ENCODE data around the gene CYFIP1. TPM values are rescaled to one million over a fixed set of nuclear protein-coding genes. Genes with fewer than 3 reads are reported as not detected.

The CYFIP1 gene
- total and polyA plus RNA-seq, 3 donors from 2014 or later: 50.9 to 112 (median 90.5) TPM

DNA sequence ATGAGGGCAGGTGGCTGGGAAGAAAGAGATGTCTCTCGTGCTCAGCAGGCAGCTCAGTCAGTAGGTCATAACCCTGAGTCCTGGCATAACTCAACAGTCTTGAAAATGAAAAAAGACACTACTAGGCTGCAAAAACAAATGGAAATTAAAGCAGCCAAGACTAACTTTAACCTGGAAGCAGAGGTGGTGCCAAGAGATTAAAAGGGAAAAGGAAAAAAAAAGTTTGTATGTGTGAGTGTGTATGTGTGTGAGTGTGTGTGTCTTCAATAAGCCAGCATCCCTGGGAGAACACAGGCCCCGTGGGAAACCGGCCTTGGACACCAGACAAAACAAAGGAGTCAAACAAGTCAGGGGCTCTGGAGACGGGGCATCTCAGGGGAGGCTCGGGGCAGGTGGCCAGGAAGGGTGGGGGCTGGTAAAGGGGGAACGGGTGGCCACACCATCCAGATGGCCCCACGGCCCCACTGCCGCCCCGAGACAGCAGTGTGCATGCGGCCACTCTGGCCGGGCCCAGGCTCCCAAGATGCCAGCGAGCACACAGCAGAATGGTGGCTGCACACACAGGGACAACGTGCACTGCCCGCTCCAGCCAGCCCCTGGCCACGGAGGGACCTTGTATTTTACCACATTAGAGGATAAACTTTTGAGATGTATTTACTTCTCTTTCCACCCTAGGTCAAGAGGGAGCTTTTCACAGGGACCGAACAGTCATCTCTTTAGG lies 23.8 kb downstream of the CYFIP1 start:
- peaks cover 12% of the 10 kb centered on the region for H3K4me1 ChIP-seq
- H3K9me3 ChIP-seq: no peaks in the 10 kb centered on the region
- intact Hi-C loops (cut with DNase I; ENCODE audit: low total_unique reads): no loop called here
- TF ChIP-seq, protein P1, sequence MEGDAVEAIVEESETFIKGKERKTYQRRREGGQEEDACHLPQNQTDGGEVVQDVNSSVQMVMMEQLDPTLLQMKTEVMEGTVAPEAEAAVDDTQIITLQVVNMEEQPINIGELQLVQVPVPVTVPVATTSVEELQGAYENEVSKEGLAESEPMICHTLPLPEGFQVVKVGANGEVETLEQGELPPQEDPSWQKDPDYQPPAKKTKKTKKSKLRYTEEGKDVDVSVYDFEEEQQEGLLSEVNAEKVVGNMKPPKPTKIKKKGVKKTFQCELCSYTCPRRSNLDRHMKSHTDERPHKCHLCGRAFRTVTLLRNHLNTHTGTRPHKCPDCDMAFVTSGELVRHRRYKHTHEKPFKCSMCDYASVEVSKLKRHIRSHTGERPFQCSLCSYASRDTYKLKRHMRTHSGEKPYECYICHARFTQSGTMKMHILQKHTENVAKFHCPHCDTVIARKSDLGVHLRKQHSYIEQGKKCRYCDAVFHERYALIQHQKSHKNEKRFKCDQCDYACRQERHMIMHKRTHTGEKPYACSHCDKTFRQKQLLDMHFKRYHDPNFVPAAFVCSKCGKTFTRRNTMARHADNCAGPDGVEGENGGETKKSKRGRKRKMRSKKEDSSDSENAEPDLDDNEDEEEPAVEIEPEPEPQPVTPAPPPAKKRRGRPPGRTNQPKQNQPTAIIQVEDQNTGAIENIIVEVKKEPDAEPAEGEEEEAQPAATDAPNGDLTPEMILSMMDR (IDR thresholded peaks at IDR 0.05): no peak
- TF ChIP-seq POLR2A (IDR thresholded peaks at IDR 0.05): no peak
- no peak overlapping the region for H3K27ac ChIP-seq
- H3K27me3 ChIP-seq: no peaks in the 10 kb centered on the region
- WGBS, 2 donors: 41 to 60% methylated on average over 14 to 16 of the region's 16 CpGs
- DNase-seq: no peak
- no peaks in the 10 kb centered on the region for H3K36me3 ChIP-seq (ENCODE audit: low read depth, missing control alignments)
- H3K4me3 ChIP-seq: no peak overlapping the region

DNA sequence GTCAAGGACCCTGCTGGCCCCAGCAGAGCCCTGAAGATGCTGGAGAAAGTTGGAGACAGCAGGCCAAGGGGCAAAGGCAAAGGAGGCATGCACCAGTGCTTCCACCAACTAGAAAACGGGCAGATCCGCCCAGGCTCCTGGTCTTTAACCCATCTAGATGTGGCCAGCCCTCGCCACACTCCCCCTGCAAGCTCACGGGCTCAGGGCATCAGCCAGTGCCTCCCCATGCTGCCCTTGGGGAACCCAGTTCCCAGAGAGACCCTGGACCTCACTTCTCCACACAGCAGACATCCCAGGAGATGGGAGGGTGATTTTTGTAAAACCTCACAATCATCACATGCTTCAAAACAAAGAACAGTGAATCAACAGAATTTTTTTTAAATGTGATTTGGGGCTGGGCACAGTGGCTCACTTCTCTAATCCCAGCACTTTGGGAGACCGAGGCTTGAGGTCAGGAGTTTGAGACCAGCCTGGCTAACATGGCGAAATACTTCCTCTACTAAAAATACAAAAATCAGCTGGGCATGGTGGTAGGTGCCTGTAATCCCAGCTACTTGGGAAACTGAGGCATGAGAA lies 24.5 kb downstream of the CYFIP1 start:
- WGBS, 2 donors: 77 to 88% methylated on average over 5 to 6 of the region's 6 CpGs
- Histone ChIP-seq H3K4me3 (no peak overlapping the region), H3K36me3 (ENCODE audit: low read depth, missing control alignments) (no peaks in the 10 kb centered on the region), H3K27ac (no peak overlapping the region), H3K27me3 (no peaks in the 10 kb centered on the region), H3K4me1 (peaks cover 5% of the 10 kb centered on the region), H3K9me3 (no peaks in the 10 kb centered on the region)
- DNase-seq: no peak
- TF ChIP-seq, protein P1 (IDR thresholded peaks at IDR 0.05): no peak
- TF ChIP-seq POLR2A (IDR thresholded peaks at IDR 0.05): no peak
- intact Hi-C loops (cut with DNase I; ENCODE audit: low total_unique reads): no loop called here

DNA sequence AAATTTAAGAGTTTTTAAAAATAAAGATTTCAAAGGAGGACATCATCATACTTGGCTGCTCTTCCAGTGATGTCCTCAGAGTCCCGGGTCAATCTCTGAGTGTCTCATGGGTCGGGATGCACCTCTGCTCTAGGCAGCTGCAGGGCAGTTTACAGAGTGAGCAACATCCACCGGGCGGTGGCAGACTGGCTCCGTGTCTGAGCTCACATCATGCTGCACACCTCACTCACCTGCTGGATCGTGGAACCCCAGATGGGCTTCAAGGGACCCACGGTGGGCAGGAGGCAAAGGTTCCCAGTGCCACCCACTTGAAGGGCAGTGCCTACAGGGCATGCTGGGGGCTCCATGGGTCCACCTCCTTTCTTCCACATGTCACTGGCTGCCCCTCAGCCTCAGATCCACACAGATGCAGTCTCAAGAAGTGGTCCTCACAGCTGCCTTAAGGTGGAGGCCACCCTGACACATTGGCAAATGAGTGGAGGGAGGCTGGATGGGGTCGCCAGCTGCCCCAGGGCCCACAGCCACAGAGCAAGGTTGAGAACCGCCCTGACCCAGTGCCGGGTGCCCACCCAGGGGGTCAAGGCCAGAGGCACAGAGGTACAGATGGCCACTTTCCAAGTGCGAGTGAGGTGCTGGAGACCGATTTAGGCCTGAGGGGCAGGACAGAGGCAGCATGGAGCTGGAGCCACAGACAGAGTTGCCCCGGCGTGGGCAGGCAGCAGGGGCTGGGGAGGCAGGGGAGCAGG lies 25.2 kb downstream of the CYFIP1 start:
- Histone ChIP-seq H3K4me3 (no peak overlapping the region), H3K9me3 (no peaks in the 10 kb centered on the region), H3K27ac (no peak overlapping the region), H3K4me1 (peaks cover 6% of the 10 kb centered on the region), H3K36me3 (ENCODE audit: low read depth, missing control alignments) (no peaks in the 10 kb centered on the region), H3K27me3 (no peaks in the 10 kb centered on the region)
- TF ChIP-seq, protein P1 (IDR thresholded peaks at IDR 0.05): no peak
- TF ChIP-seq POLR2A (IDR thresholded peaks at IDR 0.05): no peak
- WGBS, 2 donors: 71 to 75% methylated on average over 8 to 14 of the region's 14 CpGs
- DNase-seq: no peak
- intact Hi-C loops (cut with DNase I; ENCODE audit: low total_unique reads): no loop called here

DNA sequence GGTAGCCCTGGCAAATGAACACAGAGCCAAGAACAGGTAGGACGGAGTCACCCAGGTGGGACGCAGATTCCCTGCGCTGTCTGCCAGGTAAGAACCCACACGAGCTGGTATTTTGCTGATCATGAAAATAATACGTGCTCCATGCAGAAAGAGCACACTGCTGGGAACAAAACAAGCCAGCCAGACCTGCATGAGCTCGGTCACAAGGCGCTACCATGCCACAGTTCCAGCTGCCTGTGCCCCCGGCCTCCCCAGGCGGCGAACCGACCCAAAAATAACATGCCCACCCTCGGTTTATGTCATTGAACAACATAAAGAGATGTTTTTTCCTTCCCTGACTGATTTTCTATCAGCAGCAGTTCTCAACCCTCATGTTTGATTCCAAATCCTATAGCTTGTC lies 25.8 kb downstream of the CYFIP1 start:
- 81 to 90% methylated on average over 12 of the region's 12 CpGs for WGBS, 2 donors

More for the DNA sequence above, 25.8 kb downstream of the CYFIP1 start:
- Histone ChIP-seq H3K9me3 (no peaks in the 10 kb centered on the region), H3K27ac (no peak overlapping the region), H3K4me1 (peaks cover 12% of the 10 kb centered on the region), H3K36me3 (ENCODE audit: low read depth, missing control alignments) (no peaks in the 10 kb centered on the region), H3K27me3 (no peaks in the 10 kb centered on the region), H3K4me3 (no peak overlapping the region)
- DNase-seq: no peak
- intact Hi-C loops (cut with DNase I; ENCODE audit: low total_unique reads): no loop called here
- no peak for TF ChIP-seq POLR2A (IDR thresholded peaks at IDR 0.05)
- TF ChIP-seq, protein P1 (IDR thresholded peaks at IDR 0.05): no peak

All from testis (tissue), 3 donors.